T47D (cell line): ENCODE data around the gene GAPVD1.

ENCODE experiments used
- DNase-seq, 2 experiments: peaks; one replicate each; pipeline versions ENCODE4 v3.0.0 to v3.0.0-alpha.2; 2011 to 2012; ENCODE audit warnings: low read depth in 1 of 2, low spot score in 1 of 2
- JUND ChIP-seq: IDR thresholded peaks from 2 replicates; pipeline ENCODE4 v1.6.1; 2012; ENCODE audit warnings: low read depth
- in situ Hi-C: cut with HindIII; loops from 2 replicates; pipeline ENCODE4 v1.10.0; 2016; ENCODE audit warnings: low sequenced_read_pairs, low pct_unique_long_range_greater_than_20kb

The GAPVD1 gene

GRCh38 chr9:125239631-125240597 is 21.7 kb upstream of the GAPVD1 start:
- no peak for TF ChIP-seq JUND
- in situ Hi-C loops = no loop called here
- DNase-seq = no peak

- peak in 1 of 2 experiments; percentile 62 for DNase-seq
- no peak for TF ChIP-seq JUND
- in situ Hi-C loops = no loop called here
These were observed 21.0 kb upstream of the GAPVD1 start for GRCh38 chr9:125240649-125240999.

DNA sequence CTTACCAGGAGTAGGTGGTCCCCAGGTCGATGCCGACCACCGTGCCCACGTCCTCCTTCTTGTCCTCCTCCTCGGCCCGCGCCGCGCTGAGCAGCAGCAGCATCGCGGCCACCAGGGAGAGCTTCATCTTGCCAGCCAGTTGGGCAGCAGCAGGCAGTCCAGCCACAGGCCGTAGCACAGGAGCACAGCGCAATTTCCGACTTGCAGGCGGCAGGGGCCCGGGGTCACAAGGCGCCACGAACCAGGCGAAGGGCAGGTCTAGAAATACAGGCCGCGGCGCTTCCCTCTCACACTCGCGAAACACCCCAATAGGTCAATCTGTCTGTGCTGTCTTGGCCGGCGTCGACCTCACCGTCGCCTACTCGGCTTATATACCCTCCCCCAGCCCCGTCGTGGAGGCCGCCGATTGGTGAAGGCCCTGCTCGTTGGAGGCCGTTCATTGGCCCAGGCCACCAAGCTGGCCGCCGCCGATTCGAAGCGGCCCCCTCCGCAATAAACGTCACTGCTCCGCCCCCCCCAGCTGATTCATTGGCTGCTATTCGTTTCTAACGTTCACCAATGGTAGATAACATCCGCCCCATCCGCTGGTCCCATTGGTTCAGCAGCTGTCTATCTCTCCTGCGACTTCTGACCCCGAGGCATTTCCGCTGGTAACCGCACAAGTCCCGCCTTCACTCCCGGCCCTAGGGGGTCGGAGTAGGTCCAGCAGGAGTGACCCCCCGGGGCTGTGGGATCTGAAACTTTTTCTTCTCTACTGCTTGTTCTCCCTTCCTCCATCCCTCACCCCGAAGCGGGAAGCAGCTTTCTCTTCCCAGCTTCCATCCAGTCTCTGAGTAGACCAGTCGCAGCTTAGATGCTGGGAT is 20.4 kb upstream of the GAPVD1 start, which contains the start of gene HSPA5:
TSS of gene HSPA5 (minus strand) at position 344 of the 863 bp plus-strand sequence. CDS start at position 127, 217 bp downstream.
- in situ Hi-C loops = no loop called here
- peak; percentile 99 to 100 for DNase-seq
- no peak for TF ChIP-seq JUND

- DNase-seq = no peak
These were observed 19.5 kb upstream of the GAPVD1 start for GRCh38 chr9:125241863-125242739.

GRCh38 chr9:125243792-125244260 is 17.8 kb upstream of the GAPVD1 start:
- in situ Hi-C loops = no loop called here
- TF ChIP-seq JUND = no peak
- no peak for DNase-seq

More at GRCh38 chr9:125241863-125242739, 19.5 kb upstream of the GAPVD1 start:
- in situ Hi-C loops = no loop called here
- no peak for TF ChIP-seq JUND

DNA sequence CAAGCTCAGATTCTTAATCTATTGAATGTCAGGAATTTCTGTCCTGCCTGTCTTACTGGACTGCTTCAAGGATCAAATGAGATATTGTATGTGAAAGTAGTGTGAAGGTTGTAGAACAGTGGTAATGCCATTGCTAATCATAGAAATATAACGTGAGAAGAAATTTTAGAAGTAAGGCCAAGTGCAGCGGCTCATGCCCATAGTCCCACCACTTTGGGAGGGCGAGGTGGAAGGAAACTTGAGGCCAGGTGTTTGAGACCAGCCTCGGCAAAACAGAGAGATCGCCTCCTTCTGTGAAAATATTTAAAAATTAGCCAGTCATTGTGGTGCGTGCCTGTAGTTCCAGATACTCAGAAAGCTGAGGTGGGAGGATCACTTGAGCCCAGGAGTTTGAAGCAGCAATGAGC is 15.4 kb upstream of the GAPVD1 start:
- in situ Hi-C loops = no loop called here
- no peak for DNase-seq
- TF ChIP-seq JUND = no peak

GRCh38 chr9:125254231-125254630 is 7.4 kb upstream of the GAPVD1 start:
- in situ Hi-C loops = no loop called here
- no peak for TF ChIP-seq JUND
- no peak for DNase-seq

DNA sequence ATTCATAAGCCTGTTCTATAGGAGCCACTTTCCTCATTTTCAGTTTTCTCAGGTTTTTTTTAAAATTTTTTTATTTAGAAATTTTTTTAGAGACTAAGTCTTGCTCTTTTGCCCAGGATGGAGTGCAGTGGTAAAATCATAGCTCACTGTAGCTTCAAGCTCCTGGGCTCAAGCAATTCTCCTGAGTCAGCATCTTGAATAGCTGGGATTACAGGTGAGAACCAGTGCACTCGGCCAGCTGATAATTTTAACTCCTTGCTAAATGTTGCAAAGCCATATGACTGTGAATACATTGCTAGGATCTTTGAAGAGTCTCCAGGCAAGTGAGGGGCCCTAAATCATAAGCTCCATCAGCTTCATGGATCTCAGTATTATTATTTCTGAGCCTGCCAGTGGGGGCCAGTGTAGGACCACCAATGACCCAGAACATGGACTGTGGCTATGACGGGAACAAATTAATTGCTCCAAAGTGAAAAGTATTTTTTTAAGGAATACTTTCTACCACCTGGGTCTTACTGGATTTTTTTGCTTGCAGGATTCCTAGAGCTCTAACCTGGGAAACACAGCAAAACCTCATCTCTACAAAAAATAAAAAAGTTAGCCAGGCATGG is 5.7 kb upstream of the GAPVD1 start:
- in situ Hi-C loops = no loop called here
- peak in 1 of 2 experiments; percentile 52 for DNase-seq
- TF ChIP-seq JUND = no peak

- in situ Hi-C loops = no loop called here
- no peak for DNase-seq
These were observed 3.4 kb upstream of the GAPVD1 start for GRCh38 chr9:125258160-125258785.

GRCh38 chr9:125258832-125259534 is 2.6 kb upstream of the GAPVD1 start:
- in situ Hi-C loops = no loop called here
- DNase-seq = no peak
- no peak for TF ChIP-seq JUND

More at GRCh38 chr9:125258160-125258785, 3.4 kb upstream of the GAPVD1 start:
- TF ChIP-seq JUND = no peak
